DMS153 (cell line): ENCODE data around the gene TECR.
"Not testable (repeated sequence)": the region's sequence is repeated elsewhere in the genome, so short reads cannot be mapped to it uniquely, and the experiment has no call there.

Experiments
- DNase-seq: peaks from one replicate; lab custom pipeline; 2025; lab: John Stamatoyannopoulos, UW

The TECR gene

DNA sequence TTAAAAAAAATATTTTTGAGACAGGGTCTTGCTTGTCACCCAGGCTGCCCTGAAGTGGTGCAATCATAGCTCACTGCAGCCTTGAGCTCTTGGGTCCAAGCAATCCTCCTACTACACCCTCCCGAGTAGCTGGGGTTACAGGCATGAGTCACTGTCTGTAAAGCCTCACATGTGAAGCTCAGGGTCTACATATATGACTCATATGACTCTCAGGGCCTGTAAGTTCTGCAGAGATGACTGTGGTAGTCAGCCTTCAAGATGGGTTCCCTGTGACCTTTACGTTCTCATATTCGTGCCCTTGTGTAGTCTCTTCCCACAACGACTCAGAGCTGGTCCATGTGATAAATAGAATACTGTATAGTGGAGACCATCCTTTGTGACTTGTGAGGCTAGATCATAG is 60.0 kb downstream of the TECR start:
- not testable (repeated sequence) for DNase-seq

GRCh38 chr19:14595558-14595957 is 66.2 kb downstream of the TECR start:
- no peak for DNase-seq

- DNase-seq = no peak
Measured at GRCh38 chr19:14599548-14600147, 70.3 kb downstream of the TECR start.

DNA sequence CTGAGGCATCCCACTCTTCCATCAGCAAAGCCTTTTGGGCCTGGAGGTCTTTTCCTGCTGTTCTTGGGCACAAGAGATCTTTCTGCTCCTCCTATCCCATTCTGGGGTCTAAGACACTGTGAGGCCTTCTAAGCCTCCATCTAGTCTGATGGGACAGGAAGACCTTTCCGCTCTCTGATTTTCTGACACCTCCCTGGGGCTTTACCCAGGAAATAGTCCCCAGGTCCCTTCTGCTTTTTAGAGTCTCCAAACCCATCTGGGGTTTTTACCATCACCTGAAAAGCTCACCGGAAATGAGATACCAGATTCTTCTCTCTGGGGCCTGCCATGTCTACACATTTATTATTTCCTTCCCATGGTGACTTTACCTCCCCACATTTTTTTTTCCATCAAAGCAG is 74.6 kb downstream of the TECR start:
- no peak for DNase-seq

- DNase-seq = no peak
Measured at GRCh38 chr19:14606627-14607026, 77.2 kb downstream of the TECR start.

DNA sequence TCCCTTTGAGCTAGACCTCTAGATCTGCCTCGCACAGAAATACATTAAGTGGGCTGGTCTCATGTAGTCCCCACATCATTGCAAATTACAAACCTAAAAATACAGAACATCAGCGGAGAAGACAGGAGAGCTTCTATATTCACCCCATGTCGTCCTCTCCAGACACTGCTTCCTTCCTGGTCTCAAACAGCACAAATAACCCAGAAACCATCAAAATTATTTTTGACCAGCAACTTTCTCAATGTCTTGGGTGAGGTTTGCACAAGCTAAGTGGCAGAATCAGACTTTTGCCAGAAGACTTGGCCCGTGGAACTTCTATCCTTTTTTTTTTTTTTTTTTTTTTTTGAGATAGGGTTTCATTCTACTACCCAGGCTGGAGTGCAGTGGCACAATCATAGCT is 81.7 kb downstream of the TECR start:
- no peak for DNase-seq

- not testable (repeated sequence) for DNase-seq
Measured at GRCh38 chr19:14612242-14612641, 82.8 kb downstream of the TECR start.

- no peak for DNase-seq
Measured at GRCh38 chr19:14612657-14613056, 83.3 kb downstream of the TECR start.

DNA sequence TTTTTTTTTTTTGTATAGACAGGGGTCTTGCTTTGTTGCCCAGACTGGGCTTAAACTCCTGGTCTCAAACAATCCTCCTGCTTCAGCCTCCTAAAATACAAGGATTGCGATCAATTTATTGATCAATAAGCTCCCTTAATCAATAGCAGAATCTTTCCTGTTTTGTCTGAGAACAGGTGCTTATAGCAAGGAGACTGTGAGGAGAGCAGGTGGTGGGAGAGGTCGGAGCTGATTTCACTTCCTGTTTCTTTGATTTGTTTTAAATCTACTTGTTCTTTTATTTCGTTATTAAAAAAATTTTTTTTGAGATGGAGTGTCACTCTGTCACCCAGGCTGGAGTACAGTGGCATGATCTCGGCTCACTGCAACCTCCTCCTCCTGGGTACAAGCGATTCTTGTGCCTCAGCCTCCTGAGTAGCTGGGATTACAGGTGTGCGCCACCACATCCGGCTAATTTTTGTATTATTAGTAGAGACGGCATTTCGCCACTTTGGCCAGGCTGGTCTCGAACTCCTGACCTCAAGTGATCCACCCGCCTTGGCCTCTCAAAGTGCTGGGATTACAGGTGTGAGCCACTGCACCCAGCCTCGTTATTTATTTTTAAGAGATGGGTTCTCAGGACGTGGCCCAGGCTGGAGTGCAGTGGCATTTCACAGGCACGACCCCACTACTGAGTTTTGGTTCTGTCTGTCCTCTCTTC is 84.2 kb downstream of the TECR start:
- DNase-seq = not testable (repeated sequence)

DNA sequence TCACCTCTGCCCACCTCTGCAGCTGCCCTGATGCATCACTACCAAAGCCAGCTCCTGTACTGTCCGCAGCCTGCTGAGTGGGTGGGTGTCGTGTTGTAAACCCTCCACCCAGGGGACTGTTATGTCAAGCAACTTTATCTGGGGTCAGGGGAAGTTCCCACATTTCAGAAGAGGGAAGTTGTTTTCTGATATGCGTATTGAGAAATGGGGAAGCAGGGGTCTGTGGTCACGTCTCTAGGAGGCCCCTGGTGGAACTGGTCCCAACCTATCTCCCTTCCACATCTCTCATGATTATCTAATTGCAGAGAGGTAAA is 84.7 kb downstream of the TECR start:
- no peak for DNase-seq
